DMS53 (cell line): ENCODE results near the gene CCNL2.
A peak's percentile ranks its signal among the peaks of the same experiment; 100 is the strongest.
"Not testable (repeated sequence)": the region's sequence is repeated elsewhere in the genome, so short reads cannot be mapped to it uniquely, and the experiment has no call there.

Experiments
- DNase-seq: peaks from one replicate; lab custom pipeline; 2025; lab: John Stamatoyannopoulos, UW

CCNL2 gene

GRCh38 chr1:1432274-1432950, 33.3 kb upstream of the CCNL2 start:
- DNase-seq: peak; percentile 52

DNA sequence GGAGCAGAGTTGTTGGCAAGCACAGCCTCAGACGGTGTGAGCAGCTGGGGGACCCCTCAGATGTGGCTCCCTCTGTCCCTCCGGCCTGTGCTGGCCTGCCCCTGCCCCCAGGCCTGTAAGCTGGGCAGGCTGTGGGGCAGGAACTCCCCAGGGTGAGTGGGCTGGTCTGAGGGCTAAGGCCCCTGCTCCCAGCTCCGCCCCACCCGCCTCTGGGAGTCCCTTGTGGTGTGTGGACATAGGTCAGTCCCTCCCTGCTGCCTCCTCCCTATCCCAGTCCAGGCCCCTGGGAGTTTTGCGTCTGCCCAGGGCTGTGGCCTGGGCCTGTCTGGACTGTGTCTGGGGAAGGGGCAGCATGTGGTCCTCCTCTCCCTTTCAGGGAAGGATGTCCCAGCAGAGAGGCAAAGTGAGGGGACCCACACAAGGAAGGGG, 32.7 kb upstream of the CCNL2 start:
- peak; percentile 46 for DNase-seq

DNA sequence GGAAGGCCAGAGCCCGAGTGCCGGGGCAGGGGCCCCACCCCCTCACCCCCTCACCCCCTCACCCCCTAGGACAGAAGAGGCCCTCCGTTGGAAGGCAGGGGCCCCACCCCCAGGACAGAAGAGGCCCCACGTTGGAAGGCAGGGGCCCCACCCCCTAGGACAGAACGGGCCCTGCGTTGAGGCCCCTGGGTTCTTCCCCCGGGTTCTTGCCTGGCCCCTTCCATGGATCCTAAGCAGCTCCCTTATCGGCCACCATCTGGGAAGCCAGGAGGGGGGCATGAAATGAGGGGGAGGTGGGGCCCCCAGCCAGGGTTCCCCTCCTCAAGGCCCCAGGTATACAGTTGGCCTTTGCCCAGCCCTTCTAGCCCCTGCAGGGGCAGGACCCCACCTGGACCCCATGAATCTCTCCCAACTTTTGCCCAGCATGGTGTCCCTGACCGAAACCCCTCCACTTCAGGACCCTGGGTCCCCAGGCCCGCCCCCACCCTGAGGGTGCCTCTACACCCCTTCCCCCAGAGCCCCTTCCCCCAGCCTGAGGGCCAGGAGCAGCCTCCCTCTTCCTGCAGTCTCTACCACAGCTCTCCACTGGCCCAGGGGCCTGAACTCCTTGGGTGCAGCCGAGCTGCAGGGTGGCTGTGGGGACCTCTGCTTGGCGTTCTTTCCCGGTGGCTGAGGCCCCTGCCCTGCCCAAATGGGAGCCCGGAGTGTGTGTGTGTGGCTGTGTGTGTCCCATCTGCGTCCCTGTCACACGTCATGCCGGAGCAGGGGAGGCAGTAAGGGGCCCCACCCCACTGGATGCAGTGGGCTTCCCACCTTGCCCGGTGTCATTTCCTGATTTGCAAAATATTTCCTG, 32.1 kb upstream of the CCNL2 start:
- DNase-seq: no peak

GRCh38 chr1:1430114-1430982, 31.2 kb upstream of the CCNL2 start:
- DNase-seq: peak; percentile 91

DNA sequence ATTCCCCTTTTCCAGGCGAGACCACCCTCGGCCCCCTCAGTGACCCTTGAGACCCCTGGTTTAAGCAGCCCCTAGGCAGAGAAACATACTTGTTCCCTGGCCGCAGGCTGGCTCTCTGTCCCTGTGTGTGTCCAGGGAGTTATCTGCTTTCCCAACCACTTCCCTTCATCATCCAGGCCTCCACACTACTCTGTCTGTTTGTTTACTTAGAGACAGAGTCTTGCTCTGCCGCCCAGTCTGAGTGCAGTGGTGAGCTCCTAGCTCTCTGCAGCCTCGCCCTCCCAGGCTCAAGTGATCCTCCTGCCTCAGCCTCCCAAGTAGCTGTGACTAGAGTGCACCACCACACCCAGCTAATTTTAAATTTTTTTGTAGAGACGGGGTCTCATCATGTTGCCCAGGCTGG, 30.5 kb upstream of the CCNL2 start:
- DNase-seq: peak; percentile 70

- not testable (repeated sequence) for DNase-seq
These were observed 29.8 kb upstream of the CCNL2 start for GRCh38 chr1:1428967-1429366.

GRCh38 chr1:1428174-1428573, 29.0 kb upstream of the CCNL2 start:
- no peak for DNase-seq

- no peak for DNase-seq
These were observed 28.6 kb upstream of the CCNL2 start for GRCh38 chr1:1427820-1428148.

DNA sequence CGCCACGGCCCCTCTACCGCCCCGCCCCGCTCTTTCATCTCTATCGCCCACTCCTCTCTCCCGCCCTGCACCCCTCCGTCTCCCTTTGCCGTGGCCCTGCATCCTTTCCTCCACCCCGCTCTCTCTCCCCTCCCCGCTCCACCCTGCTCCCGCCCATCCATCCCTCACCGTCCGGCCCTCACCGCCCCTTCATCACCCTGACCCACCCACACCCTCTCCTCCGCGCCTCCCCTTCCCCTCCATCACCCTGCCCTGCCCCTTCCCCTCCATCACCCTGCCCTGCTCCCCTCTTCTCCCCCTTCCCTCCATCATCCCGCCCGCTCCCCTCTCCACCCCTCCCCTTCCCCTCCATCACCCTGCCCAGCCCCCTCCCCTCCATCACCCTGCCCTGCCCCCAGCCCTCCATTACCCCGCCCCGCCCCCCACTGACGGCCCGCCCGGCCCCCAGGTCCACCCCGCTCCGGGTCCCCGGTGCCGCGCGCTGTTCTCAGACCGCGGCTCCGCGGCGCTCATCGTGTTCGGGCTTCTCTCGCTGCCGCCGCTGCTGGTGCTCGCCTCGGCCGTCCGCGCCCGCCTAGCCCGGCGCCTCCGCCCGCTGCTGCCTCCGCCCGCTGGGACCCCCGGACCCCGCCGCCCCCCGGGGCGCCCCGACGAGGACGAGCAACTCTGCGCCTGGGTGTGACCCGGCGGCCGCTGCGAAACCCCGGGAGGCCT, 28.1 kb upstream of the CCNL2 start:
- DNase-seq: peak; percentile 71

DNA sequence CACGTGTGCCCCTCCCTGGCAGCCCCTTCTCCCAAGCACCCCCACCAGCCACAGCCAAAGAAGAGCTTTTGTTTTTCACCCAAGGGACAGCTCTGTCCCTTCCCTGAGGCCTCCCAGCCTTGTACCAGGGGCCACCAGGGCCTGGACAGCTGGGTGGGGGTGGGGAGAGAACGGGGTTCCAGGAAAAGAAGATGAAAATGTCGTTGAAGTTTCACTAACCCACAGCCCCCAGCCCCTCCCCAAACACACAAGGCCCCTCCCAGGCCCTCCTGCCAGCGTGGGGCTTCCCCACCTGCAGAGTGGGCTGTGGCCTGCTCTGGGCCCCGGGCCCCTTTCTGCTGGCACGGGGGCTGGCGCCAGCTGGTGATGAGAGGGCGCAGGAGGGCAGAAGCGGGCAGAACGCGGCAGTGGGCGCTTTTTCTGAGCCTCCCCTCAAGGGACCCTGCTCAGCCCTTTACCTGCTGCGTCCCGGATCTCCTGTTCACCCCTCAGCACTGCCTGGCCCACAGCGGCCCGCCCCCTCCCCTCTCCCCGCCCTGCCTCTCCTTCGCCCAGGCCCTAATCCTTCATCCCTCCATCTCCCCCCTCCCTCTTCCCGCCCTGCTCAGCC, 27.5 kb upstream of the CCNL2 start:
- peak; percentile 74 for DNase-seq

DNA sequence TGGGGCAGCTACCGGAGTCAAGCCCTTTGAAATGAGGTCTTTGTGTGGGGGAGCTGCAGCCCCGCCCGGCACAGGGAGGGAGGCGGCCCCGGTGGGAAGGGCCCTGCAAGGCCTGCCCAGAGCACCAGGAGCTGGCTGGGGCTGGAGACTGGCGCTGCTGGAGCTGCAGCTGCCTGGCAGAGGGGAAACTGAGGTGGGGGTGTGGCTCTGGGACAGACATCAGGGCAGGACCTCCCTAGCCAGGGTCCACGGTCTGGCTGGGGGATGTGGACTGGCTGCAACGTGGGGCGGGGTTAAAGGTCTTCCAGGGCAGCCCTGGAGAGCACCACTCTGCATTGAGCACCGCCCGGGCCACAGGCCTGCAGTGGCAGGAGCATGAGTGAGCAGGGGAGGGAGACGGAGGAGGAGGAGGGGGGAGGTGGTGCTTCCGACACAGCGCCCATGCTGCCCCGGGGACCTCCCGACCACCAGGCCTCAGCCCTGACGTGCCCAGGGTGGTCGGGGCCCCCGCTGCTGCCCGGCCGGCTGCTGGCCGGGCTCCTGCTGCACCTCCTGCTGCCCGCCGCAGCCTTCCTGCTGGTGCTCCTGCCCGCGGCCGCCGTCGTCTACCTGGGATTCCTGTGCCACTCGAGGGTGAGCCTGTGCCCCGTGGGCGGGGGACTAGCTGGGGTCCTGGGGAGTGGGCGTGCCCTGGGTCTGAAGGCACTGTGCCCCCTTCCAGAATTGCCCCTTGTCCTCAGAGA, 26.8 kb upstream of the CCNL2 start:
- DNase-seq: peak; percentile 75

- DNase-seq: no peak
These were observed 26.3 kb upstream of the CCNL2 start for GRCh38 chr1:1425426-1425752.

DNA sequence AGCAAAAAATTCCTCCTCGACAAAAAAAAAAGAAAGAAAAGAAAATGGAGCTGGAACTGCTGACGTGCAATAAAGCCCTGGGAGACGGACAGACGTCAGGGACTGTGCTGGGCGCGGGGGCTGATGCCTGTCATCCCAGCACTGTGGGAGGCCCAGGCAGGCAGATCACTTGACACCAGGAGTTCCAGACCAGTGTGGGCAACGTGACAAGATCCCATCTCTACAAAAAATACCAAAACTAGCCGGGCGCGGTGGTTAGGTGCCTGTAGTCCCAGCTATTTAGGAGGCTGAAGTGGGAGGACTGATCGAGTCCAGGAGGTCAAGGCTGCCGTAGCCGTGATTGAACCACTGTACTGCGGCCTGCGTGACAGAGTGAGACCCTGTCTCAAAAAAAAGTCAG, 25.6 kb upstream of the CCNL2 start:
- no peak for DNase-seq

- DNase-seq: no peak
These were observed 24.1 kb upstream of the CCNL2 start for GRCh38 chr1:1423245-1423597.

DNA sequence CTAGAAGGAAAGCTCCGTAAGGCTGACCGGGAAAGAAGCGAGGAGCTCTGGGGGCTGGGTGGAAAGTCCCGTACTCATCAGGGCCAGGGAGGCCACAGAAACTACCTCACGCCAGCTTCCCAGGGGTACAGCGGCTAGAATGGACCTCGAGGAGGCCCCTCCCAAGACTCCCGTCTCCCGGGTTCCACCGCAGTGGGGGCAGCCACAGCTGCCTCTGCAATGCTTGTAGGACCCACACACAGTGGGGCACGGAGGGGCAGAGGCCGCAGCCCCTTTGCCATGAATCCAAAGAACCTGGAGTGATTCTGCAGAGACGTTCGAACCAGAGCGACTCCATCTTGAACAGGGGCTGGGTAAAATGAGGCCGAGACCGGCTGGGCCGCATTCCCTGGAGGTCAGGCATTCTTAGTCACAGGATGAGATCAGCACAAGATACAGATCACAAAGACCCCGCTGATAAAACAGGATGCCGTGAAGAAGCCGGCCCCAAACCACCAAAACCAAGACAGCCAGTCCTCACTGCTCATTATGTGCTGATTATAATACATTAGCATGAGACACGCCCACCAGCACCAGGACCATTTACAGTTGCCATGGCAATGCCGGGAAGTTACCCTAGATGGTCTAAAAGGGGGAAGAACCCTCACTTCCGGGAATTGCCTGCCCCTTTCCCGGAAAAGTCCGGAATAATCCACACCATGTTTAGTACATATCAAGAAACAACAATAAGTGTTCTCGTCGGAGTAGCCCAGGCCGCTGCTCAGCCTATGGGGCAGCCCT, 23.5 kb upstream of the CCNL2 start:
- DNase-seq: no peak

- no peak for DNase-seq
These were observed 22.9 kb upstream of the CCNL2 start for GRCh38 chr1:1421907-1422464.

- DNase-seq: peak; percentile 90
These were observed 22.2 kb upstream of the CCNL2 start, which contains the start of gene ANKRD65 for GRCh38 chr1:1421147-1421906. TSS of gene ANKRD65 (minus strand) at chr1:1421276. CDS start at chr1:1421005, 271 bp downstream.

GRCh38 chr1:1420654-1421141, 21.6 kb upstream of the CCNL2 start:
- peak; percentile 69 for DNase-seq
